HCEC 1CT (cell line): Measurements from ENCODE around the gene GUCA2A.
"Not testable (repeated sequence)": the region's sequence is repeated elsewhere in the genome, so short reads cannot be mapped to it uniquely, and the experiment has no call there.

Experiments used
- DNase-seq: peaks from one replicate; pipeline ENCODE4 v3.0.0-alpha.2; 2017

Gene GUCA2A, protein sequence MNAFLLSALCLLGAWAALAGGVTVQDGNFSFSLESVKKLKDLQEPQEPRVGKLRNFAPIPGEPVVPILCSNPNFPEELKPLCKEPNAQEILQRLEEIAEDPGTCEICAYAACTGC

DNA sequence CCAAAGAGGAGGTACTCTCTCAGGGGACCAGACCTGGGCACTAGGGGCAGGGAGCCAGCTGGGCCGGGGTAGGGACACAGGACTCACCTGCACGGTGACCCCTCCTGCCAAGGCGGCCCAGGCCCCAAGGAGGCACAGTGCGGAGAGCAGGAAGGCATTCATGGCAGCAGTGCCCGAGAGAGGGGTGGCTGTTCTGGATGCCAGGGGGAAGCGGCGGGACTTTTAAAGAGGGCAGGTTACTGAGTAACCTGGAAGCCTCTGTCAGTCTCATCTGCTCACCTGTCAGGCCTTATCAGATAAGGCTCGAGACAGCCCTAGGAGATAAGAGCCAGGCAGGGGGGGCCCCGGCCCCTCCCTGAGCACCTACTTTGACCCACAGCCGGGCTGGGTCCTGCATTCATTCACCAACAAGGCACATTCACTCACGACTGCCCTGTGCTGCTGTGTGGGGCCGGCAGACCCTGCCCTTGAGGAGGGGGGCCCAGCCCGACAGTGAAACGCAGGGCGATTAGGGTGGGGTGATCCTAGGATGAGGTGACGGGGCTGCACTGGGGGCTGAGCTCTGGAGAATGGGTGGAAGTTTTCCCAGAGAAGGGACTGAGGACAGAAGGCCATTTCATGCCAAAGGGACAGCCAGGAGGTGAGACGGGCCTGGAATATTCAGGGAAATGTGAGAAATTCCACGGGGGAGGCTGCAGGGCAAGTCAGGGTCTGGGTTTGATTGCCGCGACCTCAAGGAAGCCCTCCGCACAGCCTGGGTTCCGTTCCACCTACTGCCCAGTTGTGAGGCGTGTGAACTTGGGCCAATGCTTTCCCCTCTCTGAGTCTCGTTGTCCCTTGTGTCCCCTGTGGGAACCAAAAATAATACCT is at the start of gene GUCA2A:
Gene GUCA2A, minus strand, starts transcription at position 195 of the 870 bp plus-strand sequence. Its CDS starts 33 bp downstream, at position 162.
- DNase-seq = no peak

DNA sequence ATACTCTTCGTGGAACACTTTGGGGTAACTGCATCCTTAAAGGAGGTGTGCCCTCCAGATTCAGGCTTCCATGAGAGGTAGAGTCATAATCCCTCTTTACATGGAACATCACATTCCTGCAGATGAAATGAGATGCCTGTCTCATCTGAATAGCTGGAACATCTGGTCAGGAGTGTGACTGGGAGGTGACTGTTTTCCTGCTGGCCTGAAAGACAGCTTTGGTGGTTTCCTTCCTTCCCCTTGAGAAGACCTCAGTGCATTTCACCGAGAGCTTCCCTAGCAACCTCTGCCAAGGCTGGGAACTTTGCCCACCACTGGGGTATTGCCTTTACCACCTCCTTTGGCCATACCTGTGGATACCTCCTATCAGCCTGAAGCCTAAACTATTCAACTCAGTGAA is 46.7 kb upstream of the GUCA2A start:
- peak; percentile 82 for DNase-seq

DNA sequence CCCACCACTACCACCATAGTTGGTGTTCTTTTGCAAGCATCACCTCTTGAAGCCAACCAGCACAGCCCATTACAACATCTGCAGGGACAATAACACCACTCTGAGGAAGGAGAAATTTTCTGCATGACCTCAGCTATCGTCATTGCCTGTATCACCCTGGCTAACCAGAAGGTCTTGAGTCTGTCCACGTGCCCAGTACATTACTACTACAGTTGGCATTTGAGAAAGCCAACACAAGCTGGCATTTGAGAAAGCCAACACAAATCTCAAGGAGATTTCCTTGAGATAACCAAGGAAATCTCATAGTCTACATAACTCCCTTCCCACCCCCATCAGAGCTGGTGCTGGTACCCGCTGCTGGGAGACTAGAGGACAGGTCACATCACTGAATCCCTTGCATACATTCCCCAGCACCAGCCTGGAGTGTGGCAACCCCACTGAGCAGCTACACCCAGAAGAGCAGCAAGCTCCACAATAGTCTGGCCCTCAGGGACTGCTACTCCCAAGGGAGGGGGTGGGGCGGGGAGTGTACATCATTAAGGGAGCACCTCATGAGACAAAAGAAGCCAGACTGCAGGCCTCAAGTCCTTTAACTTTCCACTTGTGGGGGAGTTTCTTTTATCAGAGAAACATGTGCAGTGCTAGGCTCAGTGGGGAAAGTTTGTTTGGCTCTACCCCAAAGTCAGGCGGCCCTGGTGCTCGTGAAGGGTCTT is 46.0 kb upstream of the GUCA2A start:
- peak; percentile 64 for DNase-seq

DNA sequence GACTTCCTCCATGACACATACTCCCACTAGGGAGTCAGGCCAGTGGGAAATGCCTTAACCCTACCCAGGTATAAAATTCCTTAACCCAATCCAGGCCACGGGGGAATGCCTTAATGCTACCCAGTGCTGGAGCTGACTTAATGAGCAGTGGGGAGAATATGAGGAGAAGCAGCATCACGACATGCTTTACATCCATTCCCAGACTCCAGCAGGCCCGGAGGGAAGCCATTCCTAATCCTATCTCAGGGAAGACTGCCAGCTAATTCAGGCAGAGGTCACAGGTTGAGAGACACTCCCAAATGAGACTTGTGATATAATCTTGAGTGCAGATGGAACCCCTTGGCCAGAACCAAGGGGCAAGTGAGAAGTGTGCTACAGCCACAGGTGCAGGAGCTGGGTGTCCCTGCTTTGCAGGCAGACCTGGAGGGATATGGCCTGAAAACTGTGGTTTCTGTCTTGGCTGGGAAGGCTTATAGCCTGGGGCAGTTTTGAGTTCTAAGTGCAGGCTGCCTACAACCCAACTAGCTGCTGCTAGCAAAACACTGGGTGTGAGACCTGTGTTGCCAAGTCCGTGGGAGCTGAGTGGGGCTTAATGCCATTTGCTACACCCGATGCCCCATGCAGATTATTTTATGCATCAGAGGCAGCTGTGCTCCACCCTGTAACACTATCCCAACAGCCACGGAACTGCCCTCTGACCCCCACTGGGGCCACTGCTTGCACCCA is 45.1 kb upstream of the GUCA2A start:
- DNase-seq = no peak

DNA sequence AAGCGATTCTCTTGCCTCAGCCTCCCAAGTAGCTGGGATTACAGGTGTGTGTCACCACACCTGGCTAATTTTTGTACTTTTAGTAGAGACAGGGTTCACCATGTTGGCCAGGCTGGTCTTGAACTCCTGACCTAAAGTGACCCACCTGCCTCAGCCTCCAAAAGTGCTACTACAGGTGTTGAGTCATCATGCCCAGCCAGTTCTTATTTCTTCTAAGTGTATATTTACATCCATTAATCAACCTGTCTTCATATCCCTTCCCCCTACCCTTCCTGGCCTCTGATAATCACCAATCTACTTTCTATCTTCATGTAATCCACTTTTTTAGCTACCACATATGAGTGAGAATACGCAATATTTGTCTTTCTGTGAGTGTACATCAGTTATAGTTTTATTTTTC is 42.4 kb upstream of the GUCA2A start:
- DNase-seq = not testable (repeated sequence)

DNA sequence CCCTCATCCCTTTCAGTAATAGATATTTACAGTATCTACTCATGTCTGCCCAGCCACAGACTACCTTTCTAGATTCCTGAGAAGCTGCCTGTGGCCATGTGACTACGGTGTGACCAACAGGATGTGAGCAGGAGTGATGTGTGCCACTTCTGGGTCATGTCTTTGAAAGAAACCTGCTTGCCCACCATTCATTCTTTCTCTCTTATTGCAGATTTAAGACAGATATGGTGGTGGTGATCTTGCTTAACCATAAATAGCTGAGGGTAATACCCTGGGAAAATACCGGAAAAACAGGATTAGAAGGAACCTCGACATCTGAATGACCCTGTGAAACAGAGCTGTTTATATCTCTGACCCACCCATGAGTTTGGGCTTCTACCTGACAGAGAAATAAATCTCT is 41.6 kb upstream of the GUCA2A start:
- DNase-seq = peak; percentile 40

DNA sequence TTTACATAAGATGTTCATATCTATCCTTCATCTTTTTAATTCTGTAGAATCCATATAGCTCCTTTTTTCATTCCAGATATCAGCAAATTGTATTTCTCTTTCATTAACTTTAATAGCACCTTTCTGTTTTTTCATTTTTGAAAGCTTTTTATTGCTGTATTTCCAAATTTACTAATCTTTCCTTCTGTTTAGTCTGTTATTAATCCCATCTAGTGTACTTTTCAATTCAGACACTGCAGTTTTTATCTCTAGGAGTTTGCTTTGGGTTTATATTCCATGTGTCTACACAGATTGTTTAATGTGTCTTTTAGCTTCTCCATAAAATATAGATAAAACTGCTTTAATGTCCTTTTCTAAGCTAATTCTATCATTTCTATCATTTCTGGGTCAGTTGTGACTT is 37.4 kb upstream of the GUCA2A start:
- no peak for DNase-seq

DNA sequence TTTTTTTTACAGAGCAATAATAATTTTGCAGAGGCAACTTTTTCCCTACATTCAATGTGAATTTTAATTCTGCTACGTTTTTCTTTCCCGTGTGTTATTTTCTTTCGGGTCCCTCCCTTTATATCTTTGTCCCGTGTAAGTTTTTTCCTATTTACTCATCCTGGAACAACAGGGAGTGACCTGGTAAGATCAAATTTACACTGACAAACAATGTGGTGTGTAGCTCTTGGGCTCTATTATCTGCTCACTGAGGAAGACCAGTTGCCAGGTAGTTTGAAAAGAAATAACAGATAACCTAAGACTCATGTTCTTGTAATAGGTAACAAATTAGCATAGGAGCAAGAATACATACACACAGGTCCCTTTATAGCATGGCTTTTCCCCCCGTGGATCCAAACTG is 33.7 kb upstream of the GUCA2A start:
- DNase-seq = no peak

DNA sequence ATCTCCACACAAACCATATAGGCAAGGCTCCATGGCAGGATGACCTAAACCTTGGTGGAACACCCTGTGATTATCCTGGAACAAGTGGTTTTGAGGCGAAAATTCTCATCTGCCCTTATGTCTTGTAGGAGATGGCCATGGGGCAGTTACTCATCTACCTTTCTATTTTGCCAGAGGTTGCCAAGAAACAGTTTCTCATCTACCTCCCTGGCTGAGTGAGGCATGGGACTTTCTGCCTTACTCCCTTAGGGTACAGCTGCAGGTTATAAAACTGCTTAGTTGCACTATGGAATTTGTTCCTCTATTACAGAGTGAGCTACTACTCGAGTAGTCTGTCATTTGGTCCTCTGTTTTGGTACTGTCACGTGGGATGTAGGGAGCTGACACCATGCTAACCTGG is 31.3 kb upstream of the GUCA2A start:
- DNase-seq = no peak

DNA sequence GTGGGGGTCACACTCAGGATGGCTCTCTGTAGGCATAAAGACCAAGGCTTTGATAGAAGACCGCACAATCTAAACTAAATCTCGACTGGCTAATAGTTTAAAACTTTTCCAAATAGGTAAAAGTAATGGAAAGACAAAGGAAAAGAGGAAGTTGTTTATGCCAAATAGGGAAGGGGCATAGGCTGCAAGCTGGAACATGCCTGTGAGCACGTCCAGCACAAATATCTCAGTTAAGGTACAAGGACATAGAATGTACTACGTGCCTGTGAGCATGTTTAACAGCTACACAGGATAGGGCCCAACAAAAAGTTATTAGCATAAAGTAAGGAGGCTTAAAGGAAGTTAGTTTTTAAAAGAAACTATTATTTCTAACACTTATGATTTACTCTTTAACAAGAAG is 27.6 kb upstream of the GUCA2A start:
- no peak for DNase-seq

DNA sequence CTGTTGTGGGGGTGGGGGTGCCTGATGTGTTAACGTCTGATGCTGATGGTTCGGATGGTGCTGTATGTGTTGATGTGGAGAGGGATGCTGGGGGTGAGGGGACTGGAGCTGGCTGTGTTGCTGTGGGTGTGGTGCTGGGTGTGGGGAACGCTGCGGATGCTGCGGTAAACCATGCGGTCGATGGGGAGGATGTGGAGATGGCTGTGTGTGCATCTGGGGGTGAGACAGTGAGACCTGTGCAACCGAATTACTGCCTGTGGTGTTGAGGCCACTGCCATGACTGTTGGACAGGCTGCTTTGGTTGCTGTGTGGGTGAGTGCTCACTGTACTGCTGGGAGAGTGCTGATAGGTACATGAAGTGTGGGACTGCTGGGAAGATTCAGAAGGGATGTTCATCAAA is 26.8 kb upstream of the GUCA2A start:
- no peak for DNase-seq

DNA sequence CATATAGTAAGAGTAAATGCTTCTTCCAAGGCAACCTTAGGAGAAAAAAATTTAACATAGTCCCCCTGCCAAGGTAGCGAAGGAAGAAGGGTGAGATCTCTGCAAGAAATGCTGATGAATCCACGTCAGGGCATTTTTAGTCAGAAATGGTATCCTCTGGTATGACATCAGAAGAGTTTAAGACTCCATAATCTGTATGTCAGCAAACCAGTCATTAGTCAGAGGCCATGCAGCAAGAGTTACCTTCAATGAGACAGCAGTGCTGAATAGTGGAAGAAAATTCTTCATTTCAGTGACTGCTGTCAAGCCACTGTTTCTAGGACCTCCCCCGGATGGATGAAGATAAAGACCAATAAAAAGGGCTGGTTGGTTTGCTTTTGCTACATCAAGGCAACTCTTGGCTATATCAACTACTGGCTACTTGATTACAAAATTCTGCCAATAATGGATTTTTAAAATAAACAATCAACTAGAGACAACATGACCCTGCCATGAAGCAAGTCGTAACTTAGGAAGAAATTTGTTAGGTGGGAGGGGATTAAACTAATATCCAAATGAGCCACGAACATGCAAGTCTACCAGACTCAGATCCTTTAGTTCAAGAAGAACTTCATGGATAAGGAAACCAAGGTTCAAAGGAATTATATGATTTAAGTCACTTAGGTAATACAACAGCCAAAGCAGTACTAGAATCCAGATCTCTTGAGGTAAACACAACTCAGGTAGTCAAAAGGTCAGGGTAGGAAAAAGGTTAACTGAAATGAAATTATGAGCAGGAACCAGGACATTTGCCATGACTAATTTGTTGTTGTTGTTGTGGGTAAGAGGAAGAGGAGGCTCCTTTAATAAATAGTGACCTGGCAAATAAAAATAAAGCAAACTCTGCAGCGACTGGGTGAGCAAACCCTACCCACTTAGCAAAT is 25.6 kb upstream of the GUCA2A start:
- DNase-seq = peak; percentile 13

DNA sequence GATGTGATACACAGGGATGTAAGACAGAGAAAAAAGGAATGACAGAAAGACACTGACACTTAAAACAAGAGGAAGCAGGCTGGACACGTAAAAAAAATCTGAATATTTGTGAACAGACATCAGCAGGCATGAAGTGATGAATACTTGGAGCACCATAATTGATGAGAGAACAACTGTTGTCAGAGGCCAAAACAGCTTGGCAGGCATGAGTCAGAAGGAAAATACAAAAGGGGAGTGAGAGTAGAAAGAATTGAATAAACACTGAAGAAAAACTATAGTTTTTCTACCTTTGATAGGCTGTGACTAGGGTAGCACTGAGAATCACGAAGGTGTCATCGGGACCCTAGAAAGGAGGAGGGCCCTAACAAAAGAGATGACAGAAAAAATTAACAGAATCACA is 21.6 kb upstream of the GUCA2A start:
- peak; percentile 69 for DNase-seq

DNA sequence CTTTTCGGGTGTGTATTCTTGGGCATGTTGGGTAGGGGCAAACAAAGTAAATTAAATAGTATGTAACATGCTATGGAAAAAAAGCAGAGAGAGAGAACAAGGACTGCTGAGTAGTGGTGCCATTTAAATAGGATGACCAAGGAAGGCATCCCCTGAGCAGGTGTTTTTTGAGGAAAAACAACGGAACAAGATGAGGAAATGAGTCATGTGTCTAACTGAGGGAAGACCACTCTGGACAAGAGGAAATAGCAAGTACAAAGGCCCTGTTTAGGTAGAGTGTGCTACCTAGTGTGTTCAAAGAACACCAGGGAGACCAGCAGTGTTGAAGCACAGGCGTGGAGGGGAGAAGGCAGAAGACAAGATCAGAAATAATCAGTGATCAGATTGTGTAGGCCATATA is 20.1 kb upstream of the GUCA2A start:
- no peak for DNase-seq

DNA sequence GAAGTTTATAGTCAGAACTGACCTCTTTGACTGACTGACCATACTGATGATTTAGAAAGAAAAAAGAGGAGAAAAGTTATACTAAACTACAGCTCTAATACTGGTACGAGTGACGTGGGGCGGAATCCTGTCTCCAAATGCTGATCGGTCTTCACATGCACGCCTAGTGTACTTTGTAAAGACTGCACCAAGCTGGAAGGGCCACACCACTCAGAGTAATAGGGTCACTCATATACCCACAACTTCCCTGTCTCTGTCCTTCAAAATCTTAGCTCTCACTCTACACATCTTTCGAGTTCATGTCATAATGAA is 19.4 kb upstream of the GUCA2A start:
- no peak for DNase-seq

DNA sequence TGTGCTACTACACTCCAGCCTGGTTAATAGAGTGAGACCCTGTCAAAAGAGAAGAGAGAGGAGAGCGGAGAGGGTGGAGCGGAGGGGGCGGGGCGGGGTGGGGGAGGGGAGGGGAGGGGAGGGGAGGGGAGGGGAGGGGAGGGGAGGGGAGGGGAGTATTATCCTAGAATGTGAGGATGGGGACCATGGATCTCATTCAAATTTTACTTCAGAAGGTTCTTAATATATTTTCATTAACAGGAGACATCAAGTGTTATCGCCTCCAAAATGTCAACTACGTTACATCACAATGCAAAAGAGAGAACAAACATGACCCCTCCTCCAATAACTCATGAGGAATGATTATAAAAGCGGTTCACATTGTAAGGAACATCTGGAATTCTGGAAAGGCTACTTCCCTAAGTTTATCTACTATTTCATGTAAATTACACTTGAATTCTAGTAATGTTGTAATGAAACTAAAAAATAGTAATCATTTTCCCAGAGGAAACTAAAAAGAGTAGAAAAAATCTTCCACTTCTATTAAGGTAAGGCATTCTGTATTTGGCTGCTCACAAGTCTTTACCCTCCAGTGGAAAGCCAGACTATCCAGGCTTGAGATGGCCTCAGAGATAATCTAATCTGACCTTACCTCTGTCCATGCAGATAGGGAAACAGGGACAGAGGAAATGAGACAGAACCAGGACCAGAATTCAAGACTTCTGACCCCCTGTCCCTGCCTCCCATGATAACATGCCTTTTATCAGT is 18.8 kb upstream of the GUCA2A start:
- no peak for DNase-seq

DNA sequence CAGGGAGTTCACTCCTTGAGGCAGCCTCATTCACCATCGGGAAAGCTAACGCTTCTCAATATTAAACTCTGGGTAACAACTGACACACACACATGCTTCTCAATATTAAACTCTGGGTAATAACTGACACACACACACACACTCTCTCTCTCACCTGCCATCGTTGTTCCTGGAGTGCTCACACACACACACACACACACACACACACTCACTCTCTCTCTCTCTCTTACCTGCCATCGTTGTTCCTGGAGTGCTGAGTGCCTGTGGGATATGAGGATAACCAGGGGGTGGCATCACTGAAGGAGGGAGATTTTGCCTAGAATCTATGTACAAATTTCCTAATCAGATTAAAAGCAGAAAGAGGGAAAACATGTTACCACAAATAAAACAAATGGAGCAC is 17.1 kb upstream of the GUCA2A start:
- no peak for DNase-seq

DNA sequence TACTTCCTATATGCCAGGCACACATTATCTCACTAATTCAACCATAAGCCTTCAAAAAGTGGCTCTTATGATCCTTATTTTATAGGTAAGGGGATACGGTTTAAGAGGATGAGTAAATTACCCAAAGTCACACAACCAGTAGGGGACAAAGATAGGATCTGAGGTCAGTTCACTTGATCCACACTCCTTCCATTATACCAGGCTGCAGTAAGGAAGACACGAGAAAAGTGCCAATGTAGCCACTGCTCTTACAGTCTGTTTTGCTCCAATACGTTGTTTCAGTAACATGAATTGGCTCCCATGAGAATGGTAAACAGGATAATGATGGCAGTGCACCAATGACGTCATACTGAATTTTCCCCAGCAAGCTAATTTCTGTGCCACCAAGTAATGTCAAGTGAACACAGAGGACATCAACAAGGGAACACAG is 15.4 kb upstream of the GUCA2A start:
- no peak for DNase-seq

DNA sequence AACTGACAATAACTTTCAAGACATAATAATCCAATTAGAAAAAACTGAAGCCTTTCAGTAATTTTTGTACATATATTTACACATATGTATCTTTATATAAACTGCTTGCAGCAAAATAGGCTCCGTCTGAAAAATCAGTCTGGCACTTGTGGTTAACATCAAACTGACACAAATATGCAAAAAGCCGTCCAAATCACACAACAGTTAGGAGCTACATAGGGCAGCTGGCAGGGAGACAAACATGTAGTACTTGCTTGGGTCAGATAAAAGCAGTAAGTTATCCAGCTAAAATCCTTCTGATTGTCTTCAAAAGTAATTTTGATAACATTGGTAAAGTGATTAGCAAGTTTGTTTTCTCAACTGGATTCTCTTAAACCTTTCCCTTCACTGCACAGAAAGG is 14.7 kb upstream of the GUCA2A start:
- DNase-seq = peak; percentile 9

DNA sequence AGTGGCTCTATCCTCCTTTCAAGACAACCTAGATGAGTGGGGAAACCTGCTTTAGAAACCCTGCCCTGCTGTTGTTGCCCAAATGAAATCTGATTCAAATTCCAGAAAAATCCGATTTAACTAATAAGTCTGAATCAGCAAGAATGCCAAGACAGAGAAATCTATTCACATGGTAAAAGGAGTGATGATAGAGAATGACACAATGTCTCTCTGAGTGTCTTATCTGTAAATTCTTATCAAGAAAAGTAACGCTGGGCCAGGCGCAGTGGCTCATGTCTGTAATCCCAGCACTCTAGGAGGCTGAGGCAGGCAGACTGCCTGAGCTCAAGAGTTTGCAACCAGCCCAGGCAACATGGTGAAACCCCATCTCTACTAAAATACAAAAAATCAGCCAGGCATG is 13.7 kb upstream of the GUCA2A start:
- DNase-seq = no peak

DNA sequence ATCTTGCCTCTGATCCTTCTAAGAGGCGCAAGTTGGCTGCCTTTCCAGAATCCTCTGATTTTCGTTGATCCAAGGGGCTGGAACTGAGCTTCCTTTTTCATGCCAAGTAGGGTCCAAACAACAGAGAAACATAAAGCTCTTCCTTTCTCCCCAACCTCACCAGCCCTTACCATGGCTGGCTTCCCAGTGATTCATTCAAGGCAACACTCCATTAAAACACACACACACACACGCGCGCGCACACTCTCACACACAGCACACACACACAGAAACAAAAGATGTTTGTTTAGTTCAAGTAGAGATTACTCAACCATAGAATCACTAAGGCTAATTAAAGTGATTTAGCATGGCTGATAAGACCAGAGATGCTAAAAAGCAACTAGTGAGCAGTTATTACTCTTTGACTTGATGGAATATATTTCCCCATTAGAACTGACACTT is 13.0 kb upstream of the GUCA2A start:
- DNase-seq = peak; percentile 75
